HG03159 (cell line): Measurements from ENCODE around the gene GUCD1.
A peak's percentile ranks its signal among the peaks of the same experiment; 100 is the strongest.
"Not testable (repeated sequence)": the region's sequence is repeated elsewhere in the genome, so short reads cannot be mapped to it uniquely, and the experiment has no call there.

Experiments used
- ATAC-seq: cut with Tn5 transposase; IDR thresholded peaks from one replicate; pipeline ENCODE4 v1.9.1; 2021; ENCODE audit warnings: mild to moderate bottlenecking, moderate library complexity; ENCODE audit not compliant: unreplicated experiment

Gene GUCD1

DNA sequence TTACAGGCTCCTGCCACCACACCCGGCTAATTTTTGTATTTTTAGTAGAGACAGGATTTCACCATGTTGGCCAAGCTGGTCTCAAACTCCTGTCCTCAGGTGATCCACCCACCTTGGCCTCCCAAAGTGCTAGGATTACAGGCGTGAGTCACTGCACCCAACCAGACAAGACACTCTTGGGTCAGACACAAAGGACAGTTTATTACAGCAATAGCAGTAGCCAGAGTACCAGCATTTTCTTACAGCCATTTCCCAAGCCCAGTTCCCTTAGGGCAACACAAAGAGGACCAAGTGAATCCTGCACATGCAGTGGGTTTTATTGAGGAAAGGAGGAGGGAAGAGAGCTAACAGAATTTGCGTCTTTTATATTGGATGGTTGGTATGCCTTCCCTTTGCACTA lies 24.0 kb downstream of the GUCD1 start:
- ATAC-seq = not testable (repeated sequence)

DNA sequence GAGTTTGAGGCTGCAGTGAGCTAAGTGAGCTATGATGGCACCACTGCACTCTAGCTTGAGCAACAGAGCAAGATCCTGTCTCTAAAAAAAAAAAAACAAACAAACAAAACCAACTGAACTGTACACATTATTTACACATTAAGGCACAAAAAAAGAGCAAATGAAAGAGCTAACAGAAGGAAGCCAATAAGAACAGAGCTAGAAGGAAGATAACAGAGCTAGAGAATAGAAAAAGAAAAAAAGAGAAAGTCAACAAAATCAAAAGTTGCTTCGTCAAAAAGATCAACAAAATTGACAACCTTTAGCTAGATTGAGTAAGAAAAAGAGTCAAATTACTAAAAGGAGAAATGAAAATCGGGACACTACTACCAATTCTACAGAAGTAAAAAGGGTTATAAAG lies 25.0 kb downstream of the GUCD1 start:
- ATAC-seq = no peak

DNA sequence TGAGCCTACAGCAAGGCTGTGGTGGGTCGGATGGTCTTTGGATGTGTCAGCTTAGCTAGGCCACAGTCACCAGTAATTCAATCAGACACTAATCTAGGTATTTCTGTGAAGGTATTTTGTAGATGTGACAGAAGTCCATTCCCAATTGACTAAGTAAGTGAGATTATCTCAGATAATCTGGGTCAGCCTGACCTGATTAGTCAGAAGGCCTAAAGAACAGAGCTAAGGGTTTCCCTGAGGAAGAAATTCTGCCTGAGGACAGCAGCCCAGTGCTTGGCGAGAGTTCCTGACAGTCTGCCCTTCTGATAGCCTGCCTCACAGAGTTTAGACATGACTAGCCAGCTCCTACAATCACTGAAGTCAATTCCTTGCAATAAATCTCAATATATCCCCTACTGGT lies 28.7 kb downstream of the GUCD1 start:
- ATAC-seq = no peak

DNA sequence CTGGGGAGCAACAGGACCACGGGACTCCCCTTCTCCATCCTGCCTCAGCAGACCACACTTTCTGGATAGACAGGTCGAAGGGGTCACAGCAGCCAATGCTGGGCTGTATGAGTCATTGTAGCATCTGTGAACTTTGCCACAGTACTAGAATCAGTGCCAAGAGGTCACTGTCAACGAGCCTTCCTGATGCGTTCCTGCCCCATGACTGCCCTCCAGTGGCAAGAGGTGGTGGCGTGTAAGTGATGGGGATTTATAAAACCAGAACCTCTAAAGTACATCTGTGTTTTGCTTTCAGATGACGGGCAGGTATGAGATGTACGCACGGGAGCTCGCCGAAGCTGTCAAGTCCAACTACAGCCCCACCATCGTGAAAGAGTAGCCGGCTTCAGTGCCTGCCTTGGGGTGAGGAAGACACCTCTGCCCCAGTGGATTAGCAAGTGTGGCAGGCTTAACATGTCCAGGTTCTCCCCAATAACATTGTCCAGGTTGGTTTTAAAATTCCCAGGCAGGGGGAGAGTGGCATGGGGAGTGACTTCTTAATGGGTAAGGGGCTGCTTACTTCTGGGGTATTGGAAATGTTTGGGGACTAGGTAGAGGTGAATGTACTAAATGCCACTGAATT lies 29.4 kb downstream of the GUCD1 start:
- ATAC-seq = peak; percentile 83

DNA sequence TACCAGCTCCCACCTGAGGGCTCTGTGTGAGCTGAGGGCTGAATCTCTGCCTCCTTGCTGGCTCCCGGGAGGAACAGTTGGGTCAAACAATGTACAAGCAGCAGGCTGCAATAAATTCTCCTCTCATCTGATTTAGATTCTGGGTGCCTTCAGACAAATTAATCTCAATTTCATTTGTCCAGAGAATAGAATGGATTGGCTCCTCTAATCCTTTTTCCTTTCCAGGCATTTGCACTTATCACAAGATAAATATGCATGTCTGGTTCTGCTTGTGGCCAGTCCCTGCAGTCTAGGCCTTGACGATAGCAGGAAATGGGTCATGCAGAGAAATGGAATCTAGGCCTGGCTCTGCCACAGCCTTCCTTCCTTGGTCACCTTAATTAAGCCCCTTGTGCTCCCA lies 31.1 kb downstream of the GUCD1 start:
- ATAC-seq = no peak

DNA sequence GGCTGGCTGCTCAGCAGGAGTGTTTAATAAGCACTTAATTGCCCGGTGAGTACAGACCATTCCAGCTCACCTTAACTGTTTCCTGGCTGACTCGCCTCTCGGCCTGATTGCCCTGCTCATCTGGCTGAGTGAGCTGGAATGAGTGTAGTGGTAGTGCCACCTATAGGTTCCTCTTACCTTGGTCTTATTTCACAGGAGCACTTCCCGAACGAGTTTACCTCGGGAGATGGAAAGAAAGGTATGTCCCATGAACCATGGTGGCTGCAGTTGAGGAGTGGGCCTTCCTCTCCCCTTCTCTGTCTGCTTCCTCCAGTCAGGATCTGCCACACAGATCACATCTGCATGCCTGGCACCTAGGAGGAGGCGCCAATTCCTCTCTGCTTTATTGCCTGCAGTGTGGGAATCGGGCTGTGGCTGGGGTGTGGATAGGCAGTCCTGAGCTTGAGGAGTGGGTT lies 33.1 kb downstream of the GUCD1 start:
- ATAC-seq = no peak

DNA sequence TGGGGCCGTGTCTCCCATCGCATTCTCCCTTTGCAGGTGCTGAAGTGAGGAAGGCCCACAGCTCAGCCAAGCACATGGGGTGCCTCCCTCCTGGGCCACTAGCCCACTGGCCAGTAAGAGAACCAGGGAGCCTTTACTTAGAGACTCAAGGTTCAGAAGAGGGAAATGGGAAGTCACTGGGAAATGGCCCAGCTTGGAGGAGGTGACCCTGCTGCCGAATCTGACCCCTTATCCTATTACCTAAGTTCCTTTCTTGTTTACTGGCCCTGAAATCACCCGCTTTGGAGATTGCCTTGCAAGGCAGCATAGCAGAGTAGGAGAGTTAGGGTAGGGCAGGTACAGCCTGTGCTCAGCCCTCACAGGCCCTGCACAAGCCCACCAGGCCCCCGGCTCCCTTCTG lies 35.4 kb downstream of the GUCD1 start:
- no peak for ATAC-seq

DNA sequence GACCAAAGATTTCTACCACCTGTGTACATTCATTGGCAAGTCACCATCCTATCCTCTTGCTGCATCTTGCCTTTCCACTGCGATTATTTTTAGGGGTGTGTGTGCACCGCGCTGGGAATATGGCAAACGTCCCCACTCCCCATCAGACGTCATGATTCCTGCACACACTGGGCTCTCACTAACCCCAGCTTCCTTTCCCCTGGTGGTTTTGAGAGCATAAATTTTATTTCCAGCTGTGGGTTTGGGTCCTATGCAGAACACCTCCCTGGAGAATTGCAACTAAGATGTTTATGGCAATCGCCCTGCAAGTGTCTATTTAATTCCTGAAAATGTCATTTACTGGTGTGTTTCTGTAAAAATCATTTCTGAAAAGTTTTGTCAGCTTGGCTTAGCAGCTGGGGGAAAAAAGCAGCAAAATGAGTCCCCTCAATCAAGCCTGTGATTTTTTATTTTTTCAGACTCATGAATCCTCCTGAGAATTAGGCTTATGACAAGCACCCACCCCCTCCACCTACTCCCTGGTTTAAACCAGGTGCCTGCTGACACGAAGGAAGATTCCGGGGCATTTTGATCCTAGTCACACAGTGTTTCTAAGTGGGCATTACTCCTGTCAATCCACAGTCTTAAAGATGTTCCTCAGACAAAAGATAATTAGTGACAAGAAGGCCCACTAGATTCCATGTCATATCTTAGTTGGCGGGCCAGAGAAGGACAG lies 36.0 kb downstream of the GUCD1 start:
- no peak for ATAC-seq

DNA sequence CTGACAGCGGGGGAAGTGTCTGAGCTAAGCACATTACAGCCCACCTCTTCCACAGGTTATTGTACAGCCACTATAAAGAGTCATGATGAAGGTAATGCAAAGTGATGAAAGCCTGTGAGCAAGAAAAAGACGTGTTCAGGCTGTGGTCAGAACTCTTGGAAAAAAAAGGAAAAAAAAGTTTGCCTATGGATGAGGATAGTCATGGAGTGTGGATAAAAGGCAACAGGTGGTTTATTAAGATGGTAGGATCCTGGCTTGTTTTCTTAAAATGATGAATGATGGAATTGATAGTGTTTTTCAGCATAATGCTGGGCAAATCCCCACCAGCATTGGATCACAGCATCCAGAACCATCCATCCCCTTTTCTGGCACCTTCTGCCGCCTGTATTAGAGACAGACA lies 36.7 kb downstream of the GUCD1 start:
- ATAC-seq = no peak

DNA sequence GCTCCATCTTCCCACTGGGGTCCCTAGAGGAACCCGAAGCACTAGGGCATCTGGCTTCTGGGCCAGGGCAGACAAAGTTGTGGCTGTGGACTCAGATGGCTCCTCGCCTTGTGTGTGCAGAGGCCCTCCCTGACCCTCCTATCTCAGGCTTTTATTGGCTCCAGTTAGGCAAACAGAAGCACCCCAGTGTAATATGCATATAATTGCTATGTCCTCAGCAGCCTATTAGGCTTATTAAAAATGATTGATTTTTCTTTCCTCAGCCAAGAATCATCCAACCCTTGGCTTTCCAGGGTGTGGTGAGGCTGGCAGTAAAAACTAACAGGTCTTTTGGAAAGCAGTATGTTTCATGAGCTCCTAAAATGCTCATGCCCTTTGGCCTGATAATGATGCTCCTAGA lies 37.5 kb downstream of the GUCD1 start:
- no peak for ATAC-seq

DNA sequence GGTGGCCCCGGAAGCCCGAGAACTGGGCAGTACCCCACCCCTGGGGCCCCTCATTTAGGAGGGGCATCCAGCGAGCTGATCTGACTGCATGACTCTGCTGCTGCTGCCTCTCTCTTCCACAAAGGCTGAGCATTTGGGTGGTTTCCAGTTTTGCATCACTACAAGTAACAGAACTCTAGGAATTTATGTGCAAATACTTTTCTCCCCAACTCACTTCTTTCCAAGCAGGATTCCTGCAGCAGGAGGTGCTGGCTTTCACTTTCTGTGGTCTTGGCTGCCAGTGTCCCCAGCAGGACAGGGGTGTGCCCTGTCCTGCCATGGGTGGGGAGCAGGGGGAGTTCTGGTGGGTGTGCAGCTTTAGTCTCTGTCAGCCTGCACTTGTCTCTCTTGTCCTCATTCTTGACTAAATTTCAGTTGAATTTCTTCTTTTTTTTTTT lies 38.6 kb downstream of the GUCD1 start:
- no peak for ATAC-seq

DNA sequence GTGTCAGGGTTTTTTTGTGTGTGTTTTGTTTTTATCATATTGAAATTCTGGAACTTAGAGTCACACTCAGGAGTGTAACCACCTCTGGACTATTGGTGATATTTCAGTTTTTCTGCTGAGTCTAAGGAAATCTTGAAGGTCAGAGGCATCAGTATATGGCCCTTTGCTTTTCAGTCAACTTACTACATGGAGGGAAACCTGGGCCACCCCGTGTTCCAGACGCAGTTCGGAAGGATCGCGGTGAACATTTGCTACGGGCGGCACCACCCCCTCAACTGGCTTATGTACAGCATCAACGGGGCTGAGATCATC lies 40.0 kb downstream of the GUCD1 start:
- no peak for ATAC-seq

DNA sequence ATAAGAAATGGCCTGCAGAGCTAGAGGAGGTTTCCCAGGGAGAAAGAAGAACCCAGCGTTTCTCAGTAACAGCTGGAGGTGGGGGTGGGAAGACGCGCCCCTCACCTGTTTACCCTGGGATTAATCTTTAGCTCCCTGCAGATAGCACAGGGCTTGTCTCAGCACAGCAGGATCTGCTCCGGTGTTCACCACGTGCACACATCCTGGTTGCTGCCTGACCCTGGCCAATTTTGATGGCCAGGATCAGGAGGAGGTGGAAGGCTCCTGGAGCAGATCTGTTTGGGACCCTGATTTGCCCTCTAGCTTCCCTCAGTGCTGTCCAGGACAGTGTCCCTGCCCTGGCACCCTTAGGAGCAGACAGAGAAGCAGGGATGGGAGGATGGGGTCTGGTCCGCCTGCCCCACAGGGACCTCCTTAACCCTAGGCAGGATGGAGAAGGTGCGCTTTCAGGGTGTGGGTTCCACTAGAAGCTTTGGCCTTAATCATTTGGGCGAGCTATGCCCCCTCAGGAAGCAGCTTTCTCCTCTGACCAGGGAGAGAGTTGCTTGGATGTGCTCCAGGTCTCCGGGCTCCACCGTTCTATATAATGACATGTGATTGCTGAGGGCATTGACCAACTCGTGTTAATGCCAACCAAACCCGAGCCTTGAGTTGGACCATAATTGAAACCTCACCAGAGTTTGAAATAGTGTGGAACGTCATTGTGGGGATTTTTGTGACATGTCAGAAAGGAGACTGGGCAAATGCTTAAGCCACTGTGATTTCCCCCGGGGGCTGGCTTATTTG lies 40.5 kb downstream of the GUCD1 start:
- no peak for ATAC-seq

DNA sequence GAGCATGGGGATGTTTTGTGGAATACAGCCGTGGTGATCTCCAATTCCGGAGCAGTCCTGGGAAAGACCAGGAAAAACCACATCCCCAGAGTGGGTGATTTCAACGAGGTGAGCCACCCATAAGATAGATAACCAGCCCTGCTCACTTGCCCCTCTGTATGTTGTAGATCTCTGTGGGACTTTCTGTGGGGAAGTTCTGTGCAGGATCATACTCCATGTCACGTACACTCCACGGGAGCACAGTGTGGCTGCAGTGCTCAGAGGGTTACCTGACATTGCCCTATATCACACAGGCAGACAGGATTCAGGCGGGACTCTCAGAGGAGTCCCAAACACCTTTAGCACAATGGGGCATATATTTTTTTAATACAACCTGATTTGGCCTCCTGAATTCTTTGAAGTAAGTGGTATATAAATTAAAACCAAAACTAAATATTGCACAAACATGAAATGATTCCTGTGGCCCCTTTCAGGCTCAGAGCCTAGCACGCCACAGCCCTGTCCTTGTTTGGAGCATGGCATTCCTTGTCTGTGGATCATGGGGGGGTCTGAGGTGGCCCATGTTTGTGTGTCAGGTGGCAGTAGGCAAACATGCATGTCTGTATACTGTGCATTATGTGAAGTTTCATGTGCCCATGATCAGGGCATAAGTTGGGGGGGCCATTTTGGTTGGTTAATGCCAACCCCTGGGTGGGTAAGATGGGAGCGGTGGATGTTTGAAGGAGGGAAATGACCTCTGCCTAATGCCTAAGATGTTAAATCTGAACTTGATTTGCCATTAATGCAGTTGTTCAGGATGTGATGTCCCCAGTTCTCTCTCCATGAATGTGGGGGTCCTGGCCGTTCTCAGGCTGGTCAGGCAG lies 41.3 kb downstream of the GUCD1 start:
- no peak for ATAC-seq

DNA sequence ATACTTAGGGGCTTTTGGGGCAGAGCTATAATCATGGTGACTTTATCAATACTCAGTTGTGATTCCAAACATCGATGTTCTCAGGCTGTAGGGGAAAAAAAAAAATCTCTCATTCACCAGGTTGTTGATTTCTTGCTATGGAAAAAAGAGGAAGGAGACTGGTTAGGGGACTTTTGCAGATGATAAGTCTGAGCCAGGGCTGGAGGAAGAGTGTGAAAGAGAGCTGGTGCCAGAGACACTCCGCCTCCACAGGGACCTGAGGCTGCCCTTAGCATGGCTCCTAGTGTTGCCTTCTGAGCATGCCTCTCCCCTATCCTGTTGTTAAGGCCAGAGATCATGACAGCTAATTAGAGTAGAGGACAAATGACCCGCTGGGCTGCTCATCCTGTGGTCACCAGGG lies 42.9 kb downstream of the GUCD1 start:
- no peak for ATAC-seq

DNA sequence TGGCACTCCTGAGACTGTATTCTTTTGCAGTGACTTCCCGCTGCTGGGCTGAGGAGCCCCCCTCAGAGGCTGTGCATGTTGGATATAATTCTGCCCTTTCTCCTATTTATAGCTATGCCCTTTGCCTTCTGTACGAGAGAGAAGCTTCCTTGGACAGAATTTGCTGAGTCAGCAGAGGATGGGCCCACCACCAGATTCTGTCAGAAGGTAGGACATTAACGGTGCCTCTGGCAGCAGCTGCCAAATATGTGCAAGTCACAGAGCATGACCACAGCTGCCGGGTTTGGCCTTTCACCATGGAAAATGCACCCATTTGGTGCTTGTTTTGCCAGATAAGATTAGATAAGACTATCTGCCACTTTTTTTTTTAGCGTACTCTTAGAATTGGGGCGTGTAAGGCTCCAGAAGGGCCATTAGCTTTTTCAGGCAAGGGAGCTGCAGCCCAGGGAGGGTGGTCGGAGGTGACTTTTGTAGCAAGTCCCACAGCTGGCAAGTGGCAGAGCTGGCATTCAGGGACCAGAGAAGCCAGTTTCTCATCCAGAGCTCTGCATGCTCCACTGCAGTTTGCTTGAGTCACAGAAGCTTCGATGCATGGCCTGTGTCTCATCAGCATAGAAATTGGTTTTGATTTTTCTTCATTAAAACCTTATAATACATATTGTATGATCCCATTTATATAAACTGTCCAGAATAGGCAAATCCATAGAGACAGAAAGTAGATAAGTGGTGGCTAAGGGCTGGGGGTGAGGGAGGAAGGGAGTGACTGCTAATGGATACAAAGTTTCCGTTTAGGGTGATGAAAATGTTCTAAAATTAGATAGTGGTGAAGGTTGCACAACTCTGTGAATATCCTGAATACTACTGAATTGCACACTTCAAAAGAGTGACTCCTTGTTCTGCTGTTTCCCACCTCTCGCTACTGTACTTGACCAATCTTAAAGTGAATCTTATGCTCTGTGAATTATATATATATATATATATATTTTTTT lies 44.0 kb downstream of the GUCD1 start:
- ATAC-seq = no peak

DNA sequence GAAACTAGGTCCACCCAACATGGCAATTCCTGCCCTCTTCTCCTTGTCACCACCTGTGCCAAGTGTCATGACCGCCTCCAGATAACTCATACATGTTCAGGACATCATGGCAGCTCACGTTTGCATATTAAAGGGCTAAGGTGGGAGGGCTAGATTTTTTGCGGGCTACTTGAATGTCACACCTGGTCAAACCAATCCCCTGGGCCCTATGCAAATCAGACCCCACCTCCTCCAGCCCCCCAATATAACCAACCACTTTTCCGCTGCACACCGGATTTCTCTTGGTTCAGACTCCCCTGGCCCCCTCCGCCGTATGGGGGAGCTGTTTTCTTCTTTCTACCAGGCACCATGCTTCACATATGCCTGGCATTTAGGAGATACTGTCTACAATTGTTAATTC lies 47.2 kb downstream of the GUCD1 start:
- ATAC-seq = no peak

DNA sequence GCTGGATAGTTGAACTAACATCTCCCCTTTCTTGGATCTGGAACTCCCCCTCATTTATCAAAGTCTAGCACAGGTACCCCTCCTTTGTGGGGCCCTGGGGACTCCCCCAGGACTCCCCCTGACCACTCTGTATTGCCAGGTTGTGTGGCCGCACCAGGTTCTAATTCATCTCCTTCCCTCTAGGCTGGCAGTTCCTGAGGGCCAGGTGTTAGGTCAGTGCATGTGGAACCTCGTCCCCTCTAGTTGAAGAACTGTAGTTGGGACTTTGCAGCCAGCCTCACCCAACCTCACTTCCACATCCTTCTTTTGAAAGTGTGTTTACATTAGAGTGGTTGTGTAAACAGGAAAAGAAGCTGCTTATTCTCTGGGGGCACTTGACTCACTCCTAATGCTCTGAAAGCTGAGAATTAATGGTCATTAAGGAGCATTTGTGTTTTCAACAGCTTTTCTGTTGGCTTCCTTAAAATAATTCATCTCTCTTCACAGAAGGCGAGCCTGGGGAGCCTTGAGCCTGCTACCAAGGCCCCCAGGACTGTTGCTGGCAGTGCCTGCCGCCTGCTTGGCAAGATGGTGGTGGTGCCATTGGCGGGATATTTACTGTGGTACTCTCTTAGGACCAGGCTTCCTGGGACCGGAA lies 48.0 kb downstream of the GUCD1 start:
- no peak for ATAC-seq

DNA sequence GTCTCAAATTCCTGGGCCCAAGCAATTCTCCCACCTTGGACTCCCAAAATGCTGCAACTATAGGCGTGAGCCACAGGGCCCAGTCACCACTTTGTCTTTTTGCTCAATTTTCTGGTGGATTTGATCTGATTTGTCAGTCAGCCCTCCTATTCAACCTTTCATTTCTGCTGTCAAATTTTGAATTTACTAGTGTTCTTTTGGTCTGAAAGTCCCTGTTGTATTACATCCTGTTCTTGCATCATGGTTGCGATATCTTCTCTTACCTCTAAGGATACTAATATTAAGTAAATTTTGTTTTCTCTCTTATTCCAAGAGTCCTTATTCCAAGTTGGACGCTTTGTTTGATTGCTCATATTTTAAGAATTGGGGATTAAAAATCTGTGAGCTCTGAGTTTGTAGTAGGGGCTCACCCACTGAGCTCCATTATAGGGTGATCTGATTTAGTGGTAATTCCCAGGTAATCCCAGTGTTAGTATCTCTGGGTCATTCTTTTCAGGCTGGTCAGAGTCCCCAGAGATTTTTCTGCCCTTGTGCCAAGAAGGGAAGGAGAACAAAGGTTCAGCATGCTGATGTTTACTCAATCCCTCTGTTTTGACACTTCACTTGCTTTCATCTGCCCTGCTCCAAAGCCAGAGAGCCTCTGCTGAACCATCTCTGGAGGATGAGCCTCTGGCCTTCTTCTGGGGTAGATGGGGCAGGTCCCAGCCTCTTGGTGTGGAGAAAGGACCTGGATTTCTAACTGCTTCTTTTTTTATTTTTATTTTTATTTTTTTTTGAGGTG lies 49.8 kb downstream of the GUCD1 start:
- no peak for ATAC-seq
